ENCODE measurements around the gene NEK4. TPM values are rescaled to one million over a fixed set of nuclear protein-coding genes. Genes with fewer than 3 reads are reported as not detected.

Gene NEK4
- total RNA-seq, 1 donor from 2014 or later, result 52.3 TPM

GRCh38 chr3:52663098-52663497 is 107.6 kb downstream of the NEK4 start:
- Mint-ChIP-seq H3K4me3 (no peak overlapping the region), H3K36me3 (ENCODE audit: low read depth) (peaks cover 25% of the 10 kb centered on the region), H3K4me1 (no peaks in the 10 kb centered on the region), H3K27ac (ENCODE audit: unreplicated experiment) (no peak overlapping the region), H3K27me3 (ENCODE audit: low read depth) (no peaks in the 10 kb centered on the region), H3K9me3 (no peaks in the 10 kb centered on the region)
- TF ChIP-seq CTCF (conservative IDR thresholded peaks at IDR 0.05), result no peak
- DNase-seq (ENCODE audit: low read depth, low spot score), result no peak

GRCh38 chr3:52660046-52660445 is 110.7 kb downstream of the NEK4 start:
- Mint-ChIP-seq H3K4me3 (no peak overlapping the region), H3K4me1 (no peaks in the 10 kb centered on the region), H3K27ac (ENCODE audit: unreplicated experiment) (no peak overlapping the region), H3K36me3 (ENCODE audit: low read depth) (peaks cover 22% of the 10 kb centered on the region), H3K9me3 (no peaks in the 10 kb centered on the region), H3K27me3 (ENCODE audit: low read depth) (no peaks in the 10 kb centered on the region)
- no peak for TF ChIP-seq CTCF (conservative IDR thresholded peaks at IDR 0.05)
- DNase-seq (ENCODE audit: low read depth, low spot score), result no peak

Other genes starting within 250 kb of the NEK4 start
- gene NT5DC2, start 237.1 kb downstream of the NEK4 start, total RNA-seq, result 389 and 392 TPM in 2 replicates
- 26.2 and 29.8 TPM in 2 replicates for gene UQCC5, start 234.3 kb downstream of the NEK4 start, total RNA-seq
- gene PBRM1, start 85.0 kb downstream of the NEK4 start, total RNA-seq, result 107 and 109 TPM in 2 replicates
- gene GNL3, start 84.9 kb downstream of the NEK4 start, total RNA-seq, result 142 TPM in 2 replicates
- 64.1 and 69.9 TPM in 2 replicates for gene GLT8D1, start 65.1 kb downstream of the NEK4 start, total RNA-seq
- 101 and 109 TPM in 2 replicates for gene SPCS1, start 64.8 kb downstream of the NEK4 start, total RNA-seq
- gene ITIH1, start 6.7 kb upstream of the NEK4 start, total RNA-seq, result not detected in 2 replicates
- gene ITIH3, start 23.9 kb upstream of the NEK4 start, total RNA-seq, result 0.52 TPM in 1 of 2 replicates, not detected in the other
- 6.3 and 8.6 TPM in 2 replicates for gene ITIH4, start 59.7 kb upstream of the NEK4 start, total RNA-seq
- 3.4 and 4.1 TPM in 2 replicates for gene MUSTN1, start 64.1 kb upstream of the NEK4 start, total RNA-seq
- 20.3 and 21.3 TPM in 2 replicates for gene STIMATE, start 126.6 kb upstream of the NEK4 start, total RNA-seq